HG03095 (cell line): ENCODE measurements around the gene ENOSF1.

Source experiments
- ATAC-seq: cut with Tn5 transposase; IDR thresholded peaks from one replicate; pipeline ENCODE4 v1.9.1; 2021; ENCODE audit warnings: moderate library complexity; ENCODE audit not compliant: unreplicated experiment

The ENOSF1 gene

DNA sequence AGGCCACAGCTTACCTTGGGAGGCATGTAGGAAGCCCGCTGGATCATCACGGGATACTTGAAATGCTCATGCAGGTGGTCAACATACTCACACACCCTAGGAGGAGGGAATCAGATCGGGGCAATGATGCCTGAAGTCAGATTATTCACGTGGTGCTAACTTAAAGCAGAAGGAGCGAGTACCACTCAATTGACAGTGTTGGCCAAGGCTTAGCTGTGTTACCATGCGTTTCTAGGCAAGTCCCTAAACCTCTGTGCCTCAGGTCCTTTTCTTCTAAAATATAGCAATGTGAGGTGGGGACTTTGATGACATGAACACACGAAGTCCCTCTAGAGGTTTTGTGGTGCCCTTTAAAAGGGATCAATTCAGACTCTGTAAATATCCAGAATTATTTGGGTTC, 37.1 kb downstream of the ENOSF1 start:
- ATAC-seq = no peak

DNA sequence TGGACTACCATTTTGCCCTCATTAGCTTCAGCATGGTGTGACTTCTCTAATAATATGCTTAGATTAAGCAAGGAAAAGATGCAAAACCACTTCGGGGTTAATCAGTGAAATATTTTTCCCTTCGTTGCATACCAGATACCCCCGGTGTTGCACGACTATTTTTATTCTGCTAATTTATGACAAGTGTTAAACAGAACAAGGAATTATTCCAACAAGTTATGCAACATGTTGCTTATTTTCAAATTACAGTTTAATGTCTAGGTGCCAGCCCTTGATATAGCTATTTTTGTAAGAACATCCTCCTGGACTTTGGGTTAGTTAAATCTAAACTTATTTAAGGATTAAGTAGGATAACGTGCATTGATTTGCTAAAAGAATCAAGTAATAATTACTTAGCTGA, 38.7 kb downstream of the ENOSF1 start:
- no peak for ATAC-seq

DNA sequence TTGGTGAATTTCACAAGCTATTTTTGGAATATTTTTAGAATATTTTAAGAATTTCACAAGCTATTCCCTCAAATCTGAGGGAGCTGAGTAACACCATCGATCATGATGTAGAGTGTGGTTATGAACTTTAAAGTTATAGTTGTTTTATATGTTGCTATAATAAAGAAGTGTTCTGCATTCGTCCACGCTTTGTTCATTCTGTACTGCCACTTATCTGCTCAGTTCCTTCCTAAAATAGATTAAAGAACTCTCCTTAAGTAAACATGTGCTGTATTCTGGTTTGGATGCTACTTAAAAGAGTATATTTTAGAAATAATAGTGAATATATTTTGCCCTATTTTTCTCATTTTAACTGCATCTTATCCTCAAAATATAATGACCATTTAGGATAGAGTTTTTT, 39.1 kb downstream of the ENOSF1 start:
- ATAC-seq = no peak

GRCh38 chr18:671405-671804, 41.0 kb downstream of the ENOSF1 start:
- ATAC-seq = no peak

GRCh38 chr18:670522-670921, 41.9 kb downstream of the ENOSF1 start:
- no peak for ATAC-seq

DNA sequence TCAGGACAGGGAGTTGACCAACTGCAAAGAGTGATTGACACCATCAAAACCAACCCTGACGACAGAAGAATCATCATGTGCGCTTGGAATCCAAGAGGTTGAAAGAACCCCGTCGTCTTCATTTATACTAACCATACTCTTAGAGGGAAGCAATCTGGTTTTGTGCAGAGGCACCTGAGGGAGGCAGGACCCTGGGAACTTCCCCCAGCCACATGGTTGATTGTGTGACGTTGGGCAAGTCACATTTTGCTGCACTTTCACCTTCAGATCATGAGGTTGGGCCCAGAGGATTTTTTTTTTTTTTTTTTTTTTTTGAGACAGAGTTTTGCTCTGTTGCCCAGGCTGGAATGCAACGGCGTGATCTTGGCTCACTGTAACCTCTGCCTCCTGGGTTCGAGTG, 43.4 kb downstream of the ENOSF1 start:
- ATAC-seq = no peak

- ATAC-seq = no peak
Measured at GRCh38 chr18:668260-668659, 44.2 kb downstream of the ENOSF1 start.

DNA sequence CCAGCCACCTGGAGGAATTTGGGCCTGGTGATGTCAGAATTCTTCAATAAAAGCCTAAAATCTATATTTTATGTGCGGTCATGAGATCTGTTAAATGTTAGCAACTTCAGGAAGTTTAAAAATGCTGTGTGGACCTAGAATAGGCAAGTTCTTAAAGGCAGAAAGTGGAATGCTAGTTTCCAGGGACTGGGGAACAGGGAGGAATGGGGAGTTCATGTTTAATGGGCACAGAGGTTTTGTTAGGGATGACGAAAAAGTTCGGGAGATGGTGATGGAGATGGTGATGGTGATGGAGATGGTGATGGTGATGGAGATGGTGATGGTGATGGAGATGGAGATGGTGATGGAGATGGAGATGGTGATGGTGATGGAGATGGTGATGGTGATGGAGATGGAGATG, 45.8 kb downstream of the ENOSF1 start:
- ATAC-seq = no peak

DNA sequence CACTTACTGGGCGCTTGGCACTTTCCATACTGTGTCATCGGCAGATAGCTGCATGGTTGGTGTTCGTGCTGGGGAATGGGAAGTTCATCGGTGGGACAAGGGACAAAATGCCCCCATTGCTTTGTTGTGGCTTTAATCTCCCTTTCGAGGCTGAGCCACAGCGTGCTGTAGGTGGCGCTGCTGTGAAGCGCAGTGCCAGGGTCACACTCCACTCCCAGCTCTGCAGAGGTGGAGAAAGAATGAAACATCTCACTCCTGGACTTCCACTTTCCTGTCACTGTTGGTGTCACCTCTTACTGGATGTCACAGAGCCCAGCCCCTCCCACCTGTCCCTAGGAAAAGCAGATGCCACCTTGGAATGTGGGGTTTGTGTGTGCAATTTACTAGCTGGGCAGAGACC, 46.3 kb downstream of the ENOSF1 start:
- no peak for ATAC-seq

DNA sequence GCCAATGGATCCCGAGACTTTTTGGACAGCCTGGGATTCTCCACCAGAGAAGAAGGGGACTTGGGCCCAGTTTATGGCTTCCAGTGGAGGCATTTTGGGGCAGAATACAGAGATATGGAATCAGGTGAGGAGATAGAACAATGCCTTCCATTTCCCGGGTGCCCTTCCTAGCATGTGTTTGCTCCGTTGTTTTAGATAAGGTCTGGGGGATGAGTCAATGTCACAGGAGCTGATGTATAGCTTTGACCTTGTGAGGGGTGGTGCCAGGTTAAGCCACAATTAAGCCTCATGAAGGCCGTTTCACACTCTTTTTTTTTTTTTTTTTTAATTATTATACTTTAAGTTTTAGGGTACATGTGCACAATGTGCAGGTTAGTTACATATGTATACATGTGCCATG, 50.2 kb downstream of the ENOSF1 start:
- no peak for ATAC-seq

GRCh38 chr18:659597-659996, 52.8 kb downstream of the ENOSF1 start:
- no peak for ATAC-seq

GRCh38 chr18:658947-659533, 53.4 kb downstream of the ENOSF1 start:
- no peak for ATAC-seq

- peak; percentile 62 for ATAC-seq
Measured at GRCh38 chr18:658001-658946, 54.2 kb downstream of the ENOSF1 start.

DNA sequence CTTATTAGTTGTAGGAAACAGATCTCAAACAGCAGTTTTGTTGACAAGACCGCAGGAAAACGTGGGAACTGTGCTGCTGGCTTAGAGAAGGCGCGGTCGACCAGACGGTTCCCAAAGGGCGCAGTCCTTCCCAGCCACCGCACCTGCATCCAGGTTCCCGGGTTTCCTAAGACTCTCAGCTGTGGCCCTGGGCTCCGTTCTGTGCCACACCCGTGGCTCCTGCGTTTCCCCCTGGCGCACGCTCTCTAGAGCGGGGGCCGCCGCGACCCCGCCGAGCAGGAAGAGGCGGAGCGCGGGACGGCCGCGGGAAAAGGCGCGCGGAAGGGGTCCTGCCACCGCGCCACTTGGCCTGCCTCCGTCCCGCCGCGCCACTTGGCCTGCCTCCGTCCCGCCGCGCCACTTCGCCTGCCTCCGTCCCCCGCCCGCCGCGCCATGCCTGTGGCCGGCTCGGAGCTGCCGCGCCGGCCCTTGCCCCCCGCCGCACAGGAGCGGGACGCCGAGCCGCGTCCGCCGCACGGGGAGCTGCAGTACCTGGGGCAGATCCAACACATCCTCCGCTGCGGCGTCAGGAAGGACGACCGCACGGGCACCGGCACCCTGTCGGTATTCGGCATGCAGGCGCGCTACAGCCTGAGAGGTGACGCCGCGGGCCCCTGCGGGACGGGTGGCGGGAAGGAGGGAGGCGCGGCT, 55.0 kb downstream of the ENOSF1 start, which contains the start of gene TYMS:
Gene TYMS (plus strand): TSS at position 343 of the 690 bp plus-strand sequence. CDS start 90 bp downstream, at position 433.
- peak; percentile 46 for ATAC-seq

DNA sequence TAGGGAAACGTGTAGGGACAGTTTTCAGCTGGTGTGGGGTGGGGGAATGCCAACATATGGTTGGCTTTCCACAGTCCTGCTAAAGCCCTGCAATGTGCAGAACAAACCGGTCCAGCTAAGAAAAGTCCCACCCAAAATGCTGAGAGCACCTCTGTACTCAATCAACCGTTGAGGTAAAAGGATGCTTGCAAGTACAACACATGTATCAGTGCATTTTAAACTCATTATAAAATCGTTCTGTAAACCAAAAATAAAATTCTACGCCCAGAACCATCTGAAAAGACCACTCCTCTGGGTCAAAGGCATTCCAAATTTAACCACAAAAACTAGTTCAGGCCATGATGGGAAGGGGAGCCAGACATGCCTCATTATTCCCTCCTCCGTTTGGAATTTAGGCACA, 57.0 kb downstream of the ENOSF1 start:
- ATAC-seq = no peak

- no peak for ATAC-seq
Measured at GRCh38 chr18:654601-655000, 57.8 kb downstream of the ENOSF1 start.

DNA sequence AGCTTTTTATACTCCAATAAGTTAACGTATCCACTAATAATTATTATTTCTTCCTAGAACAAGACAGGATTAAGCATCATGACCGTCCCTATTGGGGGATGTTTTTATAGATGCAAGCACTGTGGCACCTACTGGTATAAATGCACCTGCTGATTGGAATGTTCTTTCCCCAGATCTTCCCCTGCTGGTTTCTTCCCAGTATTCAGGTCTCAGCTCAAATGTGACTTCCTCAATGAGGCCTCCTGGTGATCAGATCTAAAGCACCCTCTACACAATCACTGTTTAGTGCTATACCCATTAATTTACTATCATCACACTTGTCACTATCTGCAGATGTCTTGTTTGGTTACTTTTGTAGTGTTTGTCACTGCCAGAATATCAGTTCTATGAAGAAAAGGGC, 58.9 kb downstream of the ENOSF1 start:
- no peak for ATAC-seq

GRCh38 chr18:652131-652530, 60.3 kb downstream of the ENOSF1 start:
- no peak for ATAC-seq

DNA sequence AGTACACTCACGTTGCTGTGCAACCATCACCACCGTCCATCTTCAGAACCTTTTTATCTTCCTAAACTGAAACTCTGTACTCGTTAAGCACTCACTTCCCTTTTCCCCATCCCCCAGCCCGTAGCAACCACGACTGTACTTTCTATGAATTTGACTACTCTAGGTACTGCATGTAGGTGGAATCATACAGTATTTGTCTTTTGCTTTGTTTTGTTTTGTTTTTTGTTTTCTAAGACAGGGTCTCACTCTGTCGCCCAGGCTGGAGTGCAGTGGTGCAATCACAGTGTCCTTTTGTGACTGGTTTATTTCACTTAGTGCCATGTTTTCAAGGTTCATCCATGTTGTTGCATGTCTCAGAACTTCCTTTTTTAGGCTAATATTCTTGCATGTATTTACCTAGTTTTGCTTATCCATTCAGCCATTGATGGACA, 62.0 kb downstream of the ENOSF1 start:
- peak; percentile 91 for ATAC-seq

DNA sequence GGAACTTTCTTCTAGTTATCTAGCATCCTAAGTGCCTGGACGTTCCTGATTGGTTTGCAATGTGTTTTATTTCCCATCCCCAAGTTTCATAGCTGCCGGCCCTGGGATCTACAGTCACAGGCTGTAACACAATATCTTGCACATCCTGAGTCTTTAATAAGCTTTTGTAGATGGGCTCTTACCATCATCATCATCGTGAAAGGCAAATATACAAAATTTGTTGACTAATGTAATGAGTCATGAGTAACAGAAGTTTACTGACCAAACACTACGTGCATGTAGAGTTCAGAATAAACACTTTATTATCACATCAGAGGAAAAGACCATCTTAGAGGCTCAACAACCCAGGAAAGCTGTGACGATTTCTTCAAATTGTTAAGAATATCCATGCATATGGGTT, 63.1 kb downstream of the ENOSF1 start:
- ATAC-seq = no peak

GRCh38 chr18:647304-647703, 65.1 kb downstream of the ENOSF1 start:
- no peak for ATAC-seq
